ENCODE measurements around the gene KCNH1. TPM values are rescaled to one million over a fixed set of nuclear protein-coding genes. Genes with fewer than 3 reads are reported as not detected.

The KCNH1 gene
- total and polyA plus RNA-seq, 2 of the 4 experiments (the other 2 are of a cell fraction), result 0.27 to 0.54 TPM

GRCh38 chr1:211033921-211034525, 99.9 kb downstream of the KCNH1 start:
- CTCF ChIA-PET, result no interaction called here

More at GRCh38 chr1:211033921-211034525, 99.9 kb downstream of the KCNH1 start:
- TF ChIP-seq POLR2A (IDR thresholded peaks at IDR 0.05; ENCODE audit: low read depth, low read length) (no peak), BHLHE40 (IDR thresholded peaks at IDR 0.05; ENCODE audit: low read depth, low read length) (no peak), NFE2L2 (IDR thresholded peaks at IDR 0.05; ENCODE audit: low read depth, low read length) (no peak), SMC3 (IDR thresholded peaks at IDR 0.05; ENCODE audit: low read depth, low read length) (no peak), MAFK (IDR thresholded peaks at IDR 0.05; ENCODE audit: low read depth, low read length) (no peak), RCOR1 (IDR thresholded peaks at IDR 0.05; ENCODE audit: insufficient replicate concordance, low read length) (no peak), RFX5 (IDR thresholded peaks at IDR 0.05; ENCODE audit: low read depth, low read length) (no peak)
- TF ChIP-seq, protein P1, sequence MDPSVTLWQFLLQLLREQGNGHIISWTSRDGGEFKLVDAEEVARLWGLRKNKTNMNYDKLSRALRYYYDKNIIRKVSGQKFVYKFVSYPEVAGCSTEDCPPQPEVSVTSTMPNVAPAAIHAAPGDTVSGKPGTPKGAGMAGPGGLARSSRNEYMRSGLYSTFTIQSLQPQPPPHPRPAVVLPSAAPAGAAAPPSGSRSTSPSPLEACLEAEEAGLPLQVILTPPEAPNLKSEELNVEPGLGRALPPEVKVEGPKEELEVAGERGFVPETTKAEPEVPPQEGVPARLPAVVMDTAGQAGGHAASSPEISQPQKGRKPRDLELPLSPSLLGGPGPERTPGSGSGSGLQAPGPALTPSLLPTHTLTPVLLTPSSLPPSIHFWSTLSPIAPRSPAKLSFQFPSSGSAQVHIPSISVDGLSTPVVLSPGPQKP (IDR thresholded peaks at IDR 0.05; ENCODE audit: borderline replicate concordance, low read depth, low read length), result no peak
- intact Hi-C loops (cut with micrococcal nuclease) (no loop called here), in situ Hi-C loops (cut with MboI; ENCODE audit: low sequenced_read_pairs) (no loop called here), dilution Hi-C loops (cut with HindIII; ENCODE audit: low sequenced_read_pairs, unreplicated experiment) (no loop called here)
- no peaks in the 10 kb centered on the region for H3K79me1 ChIP-seq (ENCODE audit: low read depth in 1 of 2, low read length in 2 of 2)
- no peak overlapping the region for H4K91ac ChIP-seq (ENCODE audit: insufficient read depth, low read depth, low read length)
- no peak overlapping the region for H4K8ac ChIP-seq (ENCODE audit: low read depth in 2 of 2, low read length in 2 of 2)
- H4K20me1 ChIP-seq (ENCODE audit: insufficient read depth, low read length), result no peaks in the 10 kb centered on the region
- no peak overlapping the region for H3K4me3 ChIP-seq (ENCODE audit: insufficient read depth, low read depth, low read length)
- H3K56ac ChIP-seq (ENCODE audit: extremely low read depth, insufficient read depth, low read length), result no peak overlapping the region
- H2BK120ac ChIP-seq (ENCODE audit: low read depth, low read length), result no peak overlapping the region
- no peak overlapping the region for H2AFZ ChIP-seq (replicated peaks; ENCODE audit: low read length, poor library complexity)
- no peaks in the 10 kb centered on the region for H3K36me3 ChIP-seq (ENCODE audit: control insufficient read depth, insufficient read depth, low read length)
- no peak overlapping the region for H2BK5ac ChIP-seq (ENCODE audit: low read depth, low read length, poor library complexity, severe bottlenecking)
- no TSS peak for BruUV-seq (replicated peaks)
- H2AK9ac ChIP-seq (replicated peaks; ENCODE audit: low read depth, low read length, poor library complexity), result no peak overlapping the region
- H3K27ac ChIP-seq (ENCODE audit: insufficient read depth, low read length), result no peak overlapping the region
- ATAC-seq (ENCODE audit: low read depth), result no peak
- no peak overlapping the region for H3K9ac ChIP-seq (ENCODE audit: low read depth, low read length)
- H3K14ac ChIP-seq (replicated peaks; ENCODE audit: low read depth, low read length), result no peak overlapping the region
- no peak overlapping the region for H3K23ac ChIP-seq (ENCODE audit: low read depth, low read length)
- no peak overlapping the region for H2AK5ac ChIP-seq (ENCODE audit: low read depth, low read length)
- POLR2A ChIA-PET (ENCODE audit: unreplicated experiment), result no interaction called here
- H3K4ac ChIP-seq (ENCODE audit: low read depth, low read length), result no peak overlapping the region
- no peak overlapping the region for H3K18ac ChIP-seq (ENCODE audit: low read depth, low read length)
- no CpG with 5 or more reads among the region's 2 CpGs for WGBS, 2 experiments (ENCODE audit: extremely low coverage in 2 of 2, insufficient read length in 1 of 2)
- DNase-seq, result no peak
- no peak overlapping the region for H2BK15ac ChIP-seq (ENCODE audit: low read depth, low read length)
- no peaks in the 10 kb centered on the region for H3K9me1 ChIP-seq (ENCODE audit: insufficient read depth, low read length)
- no peaks in the 10 kb centered on the region for H3K27me3 ChIP-seq (ENCODE audit: control insufficient read depth, insufficient read depth, low read length)
- H3K9me3 ChIP-seq (ENCODE audit: control insufficient read depth, insufficient read depth, low read length), result 0 out of 2 replicates have a peak, but pooled peaks cover under 1% of the 10 kb centered on the region
- H3K4me1 ChIP-seq (ENCODE audit: control insufficient read depth, insufficient read depth, low read length), result peaks cover 6% of the 10 kb centered on the region
- H2BK20ac ChIP-seq (ENCODE audit: low read depth, low read length), result no peak overlapping the region
- no peak overlapping the region for H3K4me2 ChIP-seq (ENCODE audit: low read depth, low read length)
- H4K5ac ChIP-seq (ENCODE audit: low read depth, low read length), result no peak overlapping the region
